Skeletal muscle tissue (tissue), 4 donors: Measurements from ENCODE around the gene PDS5B. TPM values are rescaled to one million over a fixed set of nuclear protein-coding genes. Genes with fewer than 3 reads are reported as not detected.

Experiments
- H3K27ac ChIP-seq: one replicate; pipeline ENCODE4 v1.7.0; 2013; ENCODE audit warnings: mild to moderate bottlenecking, low read depth, low read length, inconsistent platforms
- H3K27me3 ChIP-seq, 3 donors: one replicate each; pipeline ENCODE4 v1.7.0; 2013; ENCODE audit warnings: low read length in 3 of 3; ENCODE audit not compliant: control insufficient read depth in 3 of 3, insufficient read depth in 3 of 3
- H3K36me3 ChIP-seq, 3 donors: one replicate each; pipeline ENCODE4 v1.7.0; 2013; ENCODE audit warnings: low read length in 3 of 3; ENCODE audit not compliant: control insufficient read depth in 3 of 3, insufficient read depth in 3 of 3
- H3K4me1 ChIP-seq, 3 donors: one replicate each; pipeline ENCODE4 v1.7.0; 2013; ENCODE audit warnings: low read length in 3 of 3, mild to moderate bottlenecking in 3 of 3; ENCODE audit not compliant: control insufficient read depth in 3 of 3, insufficient read depth in 3 of 3
- H3K4me3 ChIP-seq, 3 donors: one replicate each; pipeline ENCODE4 v1.7.0; 2013; ENCODE audit warnings: low read length in 3 of 3
- H3K9ac ChIP-seq, 3 donors: one replicate each; pipeline ENCODE4 v1.7.0; 2013; ENCODE audit warnings: low read length in 3 of 3, mild to moderate bottlenecking in 3 of 3, moderate library complexity in 2 of 3, low read depth in 1 of 3
- H3K9me3 ChIP-seq, 3 donors: one replicate each; pipeline ENCODE4 v1.7.0; 2013; ENCODE audit warnings: low read length in 3 of 3; ENCODE audit not compliant: control insufficient read depth in 3 of 3
- total RNA-seq: library from RNA; depleted of rRNA; stranded (reverse); fragments of >200 nt; gene quantifications from one replicate; pipeline ENCODE4 v1.2.3, GENCODE V29; 2014
- donor health status: Osteomylitis.

PDS5B gene
- total RNA-seq, 1 donor from 2014 or later: 58.5 TPM

- Histone ChIP-seq H3K27ac (no peak overlapping the region), H3K9me3 (no peaks in the 10 kb centered on the region), H3K4me3 (no peak overlapping the region), H3K36me3 (no peaks in the 10 kb centered on the region), H3K27me3 (no peaks in the 10 kb centered on the region), H3K4me1 (peaks cover 0 to 2% (median 0%) of the 10 kb centered on the region in 3 donors), H3K9ac (no peak overlapping the region)
These were observed 56.1 kb downstream of the PDS5B start for GRCh38 chr13:32642316-32642715.

- Histone ChIP-seq H3K9ac (no peak overlapping the region), H3K36me3 (no peaks in the 10 kb centered on the region), H3K27me3 (no peaks in the 10 kb centered on the region), H3K27ac (no peak overlapping the region), H3K4me3 (no peak overlapping the region), H3K9me3 (no peaks in the 10 kb centered on the region), H3K4me1 (peaks cover 0 to 2% (median 0%) of the 10 kb centered on the region in 3 donors)
These were observed 56.6 kb downstream of the PDS5B start for GRCh38 chr13:32642858-32643257.

- Histone ChIP-seq H3K27me3 (no peaks in the 10 kb centered on the region), H3K27ac (no peak overlapping the region), H3K9ac (no peak overlapping the region), H3K4me3 (no peak overlapping the region), H3K36me3 (no peaks in the 10 kb centered on the region), H3K9me3 (no peaks in the 10 kb centered on the region), H3K4me1 (peaks cover 0 to 4% (median 2%) of the 10 kb centered on the region in 3 donors)
These were observed 59.6 kb downstream of the PDS5B start for GRCh38 chr13:32645854-32646253.

GRCh38 chr13:32647926-32648325 lies 61.7 kb downstream of the PDS5B start:
- H3K27me3 ChIP-seq: no peaks in the 10 kb centered on the region
- no peak overlapping the region for H3K4me3 ChIP-seq
- no peak overlapping the region for H3K27ac ChIP-seq
- peaks cover 0 to 4% (median 2%) of the 10 kb centered on the region in 3 donors for H3K4me1 ChIP-seq
- no peaks in the 10 kb centered on the region for H3K9me3 ChIP-seq
- H3K9ac ChIP-seq: no peak overlapping the region
- no peaks in the 10 kb centered on the region for H3K36me3 ChIP-seq

- Histone ChIP-seq H3K36me3 (no peaks in the 10 kb centered on the region), H3K9ac (no peak overlapping the region), H3K9me3 (peaks cover 0 to under 1% (median 0%) of the 10 kb centered on the region in 3 donors), H3K4me1 (peaks cover 0 to 4% (median 2%) of the 10 kb centered on the region in 3 donors), H3K27me3 (no peaks in the 10 kb centered on the region), H3K4me3 (no peak overlapping the region), H3K27ac (no peak overlapping the region)
These were observed 64.6 kb downstream of the PDS5B start for GRCh38 chr13:32650705-32651311.

- Histone ChIP-seq H3K4me3 (no peak overlapping the region), H3K9me3 (peaks cover 0 to 2% (median 0%) of the 10 kb centered on the region in 3 donors), H3K27me3 (no peaks in the 10 kb centered on the region), H3K4me1 (peaks cover 0 to 5% (median 0%) of the 10 kb centered on the region in 3 donors), H3K36me3 (peaks cover 0 to 8% (median 3%) of the 10 kb centered on the region in 3 donors), H3K27ac (no peak overlapping the region), H3K9ac (no peak overlapping the region)
These were observed 71.1 kb downstream of the PDS5B start for GRCh38 chr13:32657309-32657708.

- peaks cover 0 to 2% (median 0%) of the 10 kb centered on the region in 3 donors for H3K9me3 ChIP-seq
- no peak overlapping the region for H3K4me3 ChIP-seq
- no peaks in the 10 kb centered on the region for H3K27me3 ChIP-seq
- H3K27ac ChIP-seq: no peak overlapping the region
- H3K9ac ChIP-seq: no peak overlapping the region
- H3K4me1 ChIP-seq: peaks cover 0 to 5% (median 0%) of the 10 kb centered on the region in 3 donors
- peaks cover 0 to 8% (median 3%) of the 10 kb centered on the region in 3 donors for H3K36me3 ChIP-seq
These were observed 73.5 kb downstream of the PDS5B start for GRCh38 chr13:32659736-32660135.

GRCh38 chr13:32660227-32660626 lies 74.0 kb downstream of the PDS5B start:
- H3K27me3 ChIP-seq: no peaks in the 10 kb centered on the region
- peaks cover 0 to 8% (median 3%) of the 10 kb centered on the region in 3 donors for H3K36me3 ChIP-seq
- H3K9ac ChIP-seq: no peak overlapping the region

GRCh38 chr13:32661685-32662084 lies 75.4 kb downstream of the PDS5B start:
- Histone ChIP-seq H3K4me3 (no peak overlapping the region), H3K36me3 (peaks cover 0 to 8% (median 3%) of the 10 kb centered on the region in 3 donors), H3K9me3 (no peaks in the 10 kb centered on the region), H3K27ac (no peak overlapping the region), H3K4me1 (peaks cover 0 to 5% (median 0%) of the 10 kb centered on the region in 3 donors), H3K27me3 (no peaks in the 10 kb centered on the region), H3K9ac (no peak overlapping the region)

More at GRCh38 chr13:32660227-32660626, 74.0 kb downstream of the PDS5B start:
- Histone ChIP-seq H3K4me1 (peaks cover 0 to 5% (median 0%) of the 10 kb centered on the region in 3 donors), H3K27ac (no peak overlapping the region), H3K4me3 (no peak overlapping the region), H3K9me3 (peaks cover 0 to 2% (median 0%) of the 10 kb centered on the region in 3 donors)

GRCh38 chr13:32663660-32664059 lies 77.4 kb downstream of the PDS5B start:
- no peaks in the 10 kb centered on the region for H3K27me3 ChIP-seq
- no peak overlapping the region for H3K27ac ChIP-seq
- peaks cover 0 to 8% (median 3%) of the 10 kb centered on the region in 3 donors for H3K36me3 ChIP-seq

More at GRCh38 chr13:32663660-32664059, 77.4 kb downstream of the PDS5B start:
- H3K9me3 ChIP-seq: no peaks in the 10 kb centered on the region
- no peak overlapping the region for H3K4me3 ChIP-seq
- no peaks in the 10 kb centered on the region for H3K4me1 ChIP-seq
- no peak overlapping the region for H3K9ac ChIP-seq
